ENCODE results near the gene PIGS.

The PIGS gene

DNA sequence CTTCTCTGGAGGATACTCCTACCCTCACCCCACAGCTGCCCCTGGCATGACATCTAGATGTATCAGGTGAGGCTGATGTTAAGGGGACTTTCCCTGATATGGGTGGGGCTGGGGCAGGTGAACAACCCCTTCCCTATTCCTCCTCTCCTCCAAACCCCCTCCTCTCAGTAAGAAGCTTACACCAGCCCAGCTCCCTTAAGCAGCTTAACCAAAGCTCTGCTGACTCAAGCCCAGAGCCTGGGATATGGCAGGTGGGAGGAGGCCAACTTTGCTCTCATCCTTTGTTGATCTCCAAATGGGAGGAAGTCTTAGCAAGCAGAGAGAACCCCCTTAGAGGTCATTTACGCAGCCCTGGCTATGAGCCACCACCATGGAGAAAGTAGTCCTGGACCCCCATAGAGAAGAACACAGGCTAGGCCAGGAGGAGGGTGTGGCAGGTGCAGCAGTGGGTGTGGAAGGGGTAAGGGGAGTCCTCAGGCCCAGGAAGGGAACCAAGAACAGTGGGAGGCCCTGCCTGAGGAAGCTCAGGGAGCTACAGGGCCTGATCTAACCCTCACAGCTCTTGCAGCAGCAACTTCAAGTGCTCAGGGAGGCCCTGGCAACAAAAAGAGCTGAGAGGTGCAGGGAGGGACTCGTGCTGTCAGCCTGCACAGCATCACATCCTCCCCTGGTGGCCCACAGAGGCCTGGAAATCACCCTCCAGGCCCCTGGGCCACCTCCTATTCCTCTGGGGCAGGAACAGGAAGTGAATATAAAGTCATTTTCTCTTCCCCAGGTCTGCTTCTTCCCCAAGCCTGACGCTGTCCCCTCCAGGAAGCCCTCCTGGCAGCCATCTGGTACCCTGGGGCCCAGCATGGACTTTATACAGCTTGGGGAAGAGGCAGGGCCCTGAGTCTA, 21.8 kb downstream of the PIGS start:
- DNase-seq, result peak; percentile 58

GRCh38 chr17:28548417-28549130, 22.8 kb downstream of the PIGS start:
- DNase-seq, result no peak

DNA sequence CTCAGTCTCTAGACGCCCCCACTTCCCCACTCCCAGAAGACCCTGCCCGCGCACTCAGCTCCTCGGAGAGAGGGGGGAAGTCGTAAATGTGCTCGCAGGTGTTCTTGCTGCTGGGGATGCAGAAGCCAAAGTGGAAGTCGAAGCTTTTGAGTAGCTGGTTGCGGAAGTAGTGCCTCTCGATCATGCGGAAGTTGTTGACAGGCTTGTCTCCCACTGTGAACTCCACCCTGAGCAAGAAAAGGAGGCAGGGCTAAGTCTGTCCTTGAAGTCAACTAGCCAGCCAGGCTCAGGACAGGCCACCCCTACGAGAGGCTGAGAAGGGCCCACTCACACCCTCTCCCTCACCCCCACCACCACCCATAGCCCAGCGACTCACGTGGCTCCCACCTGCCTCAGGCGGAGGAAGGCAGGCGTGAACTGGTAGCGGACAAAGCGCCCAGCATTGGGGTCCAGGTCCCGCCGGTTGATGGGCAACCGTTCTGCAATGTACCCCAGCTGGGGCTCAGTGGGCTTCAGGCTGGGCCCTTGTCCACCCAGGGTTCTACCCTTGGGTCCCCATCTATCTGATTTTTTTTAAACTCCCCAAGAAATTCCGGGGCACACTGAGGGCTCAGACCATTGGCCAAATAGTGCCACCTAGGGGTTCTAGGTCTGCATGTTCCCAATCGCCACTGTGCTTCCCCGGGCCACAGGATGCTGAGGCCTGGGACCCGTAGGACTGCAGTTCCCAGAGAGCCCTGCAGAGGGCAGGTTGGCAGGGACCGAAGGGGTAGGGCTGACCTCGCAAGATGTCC, 23.5 kb downstream of the PIGS start:
- DNase-seq, result peak; percentile 51

DNA sequence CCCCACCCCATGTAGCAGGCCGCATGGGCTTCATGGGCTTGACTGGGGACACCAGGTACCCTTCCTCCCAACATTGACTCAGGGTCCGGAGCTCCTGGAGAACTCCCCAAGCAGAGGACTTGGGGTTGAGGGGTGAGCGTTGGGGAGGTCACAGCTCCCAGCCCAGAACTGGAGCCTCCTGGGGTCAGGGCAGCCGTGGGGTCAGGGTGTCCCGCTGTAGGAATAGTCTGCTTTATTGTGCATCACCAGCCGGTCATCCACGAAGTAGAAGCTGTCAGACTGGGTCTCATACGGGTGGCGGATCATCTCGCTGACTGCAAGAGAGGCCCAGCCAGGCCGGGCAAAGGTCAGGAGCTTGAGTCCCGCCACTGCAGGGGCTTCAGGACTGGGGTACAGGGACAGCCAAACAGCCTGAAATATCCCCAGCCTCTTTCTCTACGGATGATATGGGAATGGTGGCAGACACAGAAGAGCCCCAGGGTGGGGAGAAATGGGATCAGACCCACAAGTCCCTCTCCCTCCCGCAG, 24.2 kb downstream of the PIGS start:
- no peak for DNase-seq

DNA sequence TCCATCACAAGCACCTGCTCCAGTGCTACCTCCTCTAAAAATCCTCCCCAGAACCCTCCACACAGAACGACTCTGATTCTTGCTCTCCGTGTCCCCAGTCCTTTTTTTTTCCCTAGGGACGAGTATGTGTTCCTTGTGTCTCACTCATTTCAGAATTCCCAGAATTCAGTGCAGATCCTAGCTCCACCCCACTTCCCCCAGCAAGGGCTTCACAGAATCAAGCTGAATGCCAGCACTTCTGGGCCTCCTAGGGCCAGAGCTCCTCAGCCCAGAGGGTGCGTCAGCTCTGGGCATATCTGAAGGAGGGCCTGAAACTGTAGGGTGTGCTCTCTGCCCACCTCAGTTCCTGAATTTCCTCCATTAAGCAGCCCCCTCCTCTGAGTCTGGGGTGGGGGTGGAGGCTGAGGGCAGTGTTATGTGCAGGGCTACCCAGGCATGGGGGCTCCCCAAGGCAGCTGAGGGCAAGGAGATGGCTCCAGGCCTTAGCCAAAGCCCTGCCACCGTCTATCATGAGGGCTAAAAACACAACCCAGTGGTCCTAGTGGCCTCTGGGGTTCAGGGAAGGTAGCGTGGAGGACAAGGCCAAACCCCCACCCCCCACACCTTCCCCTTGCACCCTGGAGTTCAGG, 25.4 kb downstream of the PIGS start:
- no peak for DNase-seq

DNA sequence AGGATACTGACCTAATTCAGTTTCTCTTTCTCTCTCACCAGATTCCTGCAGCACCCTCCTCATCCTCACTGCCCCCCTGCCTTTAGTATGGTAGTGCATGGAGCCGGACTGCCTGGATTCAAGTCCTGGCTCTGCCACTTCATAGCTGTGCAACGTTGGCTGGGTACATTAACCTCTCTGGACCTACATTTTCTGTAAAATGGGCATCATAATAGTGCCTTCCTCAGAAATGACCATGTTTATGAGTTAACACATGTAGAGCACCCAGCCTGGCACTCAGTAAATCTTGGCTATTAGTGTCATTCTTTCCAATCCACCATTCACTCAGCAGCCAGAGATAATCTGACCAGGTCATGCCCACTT, 26.2 kb downstream of the PIGS start:
- DNase-seq, result no peak

DNA sequence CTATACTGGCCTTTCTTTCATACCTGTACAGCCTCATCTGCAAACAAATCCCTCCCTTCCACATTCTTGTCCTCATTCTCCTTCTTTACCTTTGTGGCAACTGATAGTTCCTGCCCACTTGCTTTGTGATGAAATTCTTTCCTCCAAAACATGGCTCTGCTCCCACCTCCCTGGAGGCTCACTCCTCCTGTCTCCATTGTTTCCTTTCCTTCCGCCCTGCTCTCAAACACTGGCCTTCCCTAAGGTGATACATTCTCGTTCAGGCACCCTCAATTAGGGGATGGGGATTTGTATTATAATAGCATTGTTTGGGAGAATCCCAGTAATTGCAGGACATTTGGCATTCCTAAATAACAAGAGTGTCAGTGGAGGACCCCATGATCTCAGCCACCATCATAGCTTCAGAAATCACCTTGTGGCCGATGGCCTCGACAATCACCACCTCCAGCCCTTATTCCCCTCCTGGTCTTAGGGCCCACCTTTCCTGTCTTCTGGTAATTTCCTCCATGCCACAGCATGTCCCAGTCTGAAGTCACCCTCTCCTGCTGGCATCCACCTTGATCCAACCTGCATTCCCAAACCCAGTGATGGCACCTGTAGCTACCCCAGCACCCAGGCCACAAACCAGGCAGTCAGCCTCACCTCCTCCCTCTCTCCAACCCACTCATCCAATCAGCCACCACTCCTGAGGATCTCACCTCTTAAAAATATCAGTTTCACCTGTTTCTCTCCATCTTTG, 26.8 kb downstream of the PIGS start:
- DNase-seq, result no peak

DNA sequence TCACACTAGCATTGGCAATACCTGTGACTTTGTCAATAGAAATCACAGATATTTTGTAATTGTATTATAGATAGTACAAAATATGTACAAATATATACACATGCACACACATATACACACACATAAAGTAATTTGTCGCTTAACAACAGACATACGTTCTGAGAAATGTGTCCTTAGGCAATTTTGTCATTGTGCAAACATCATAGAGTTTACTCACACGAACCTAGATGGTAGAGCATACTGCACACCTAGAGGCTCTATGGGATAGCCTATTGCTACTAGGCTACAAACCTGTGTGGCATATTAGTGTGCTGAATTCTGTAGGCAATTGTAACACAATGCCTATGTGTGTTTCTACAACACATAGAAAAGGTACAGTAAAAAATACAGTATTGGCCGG, 29.9 kb downstream of the PIGS start:
- DNase-seq, result no peak

GRCh38 chr17:28540231-28540630, 31.1 kb downstream of the PIGS start:
- DNase-seq, result no peak

DNA sequence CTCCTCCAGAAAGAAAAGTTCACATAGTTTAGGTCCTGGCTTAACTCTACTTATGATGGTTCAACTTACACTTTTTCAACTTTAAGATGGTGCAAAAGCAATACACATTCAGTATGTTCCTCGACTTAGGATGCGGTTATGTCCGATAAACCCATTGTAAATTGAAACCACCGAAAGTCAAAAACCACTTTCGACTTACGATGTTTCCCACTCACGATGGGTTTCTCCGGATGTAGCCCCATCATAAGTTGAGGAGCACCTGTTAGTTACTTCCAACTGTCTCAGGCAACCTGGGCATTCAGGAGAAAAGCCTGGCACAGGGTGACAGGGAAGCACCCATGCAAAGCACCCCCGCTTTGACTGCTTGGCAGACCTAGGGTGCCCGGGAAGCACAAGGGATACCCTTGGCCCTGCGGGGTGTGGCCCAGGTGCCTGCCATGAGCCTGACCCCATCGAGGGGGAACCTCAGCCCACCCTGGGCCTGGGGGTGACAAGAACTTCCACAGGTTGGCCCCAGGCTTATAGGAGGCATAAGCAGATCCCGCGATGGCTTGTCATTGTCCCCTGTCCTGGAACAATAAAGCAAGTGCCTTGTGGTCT, 32.9 kb downstream of the PIGS start:
- DNase-seq, result no peak

GRCh38 chr17:28537219-28537610, 34.1 kb downstream of the PIGS start:
- no peak for DNase-seq

GRCh38 chr17:28536532-28537218, 34.6 kb downstream of the PIGS start:
- no peak for DNase-seq

GRCh38 chr17:28534740-28535375, 36.5 kb downstream of the PIGS start:
- DNase-seq, result no peak

- no peak for DNase-seq
These were observed 38.1 kb downstream of the PIGS start for GRCh38 chr17:28533091-28533807.

DNA sequence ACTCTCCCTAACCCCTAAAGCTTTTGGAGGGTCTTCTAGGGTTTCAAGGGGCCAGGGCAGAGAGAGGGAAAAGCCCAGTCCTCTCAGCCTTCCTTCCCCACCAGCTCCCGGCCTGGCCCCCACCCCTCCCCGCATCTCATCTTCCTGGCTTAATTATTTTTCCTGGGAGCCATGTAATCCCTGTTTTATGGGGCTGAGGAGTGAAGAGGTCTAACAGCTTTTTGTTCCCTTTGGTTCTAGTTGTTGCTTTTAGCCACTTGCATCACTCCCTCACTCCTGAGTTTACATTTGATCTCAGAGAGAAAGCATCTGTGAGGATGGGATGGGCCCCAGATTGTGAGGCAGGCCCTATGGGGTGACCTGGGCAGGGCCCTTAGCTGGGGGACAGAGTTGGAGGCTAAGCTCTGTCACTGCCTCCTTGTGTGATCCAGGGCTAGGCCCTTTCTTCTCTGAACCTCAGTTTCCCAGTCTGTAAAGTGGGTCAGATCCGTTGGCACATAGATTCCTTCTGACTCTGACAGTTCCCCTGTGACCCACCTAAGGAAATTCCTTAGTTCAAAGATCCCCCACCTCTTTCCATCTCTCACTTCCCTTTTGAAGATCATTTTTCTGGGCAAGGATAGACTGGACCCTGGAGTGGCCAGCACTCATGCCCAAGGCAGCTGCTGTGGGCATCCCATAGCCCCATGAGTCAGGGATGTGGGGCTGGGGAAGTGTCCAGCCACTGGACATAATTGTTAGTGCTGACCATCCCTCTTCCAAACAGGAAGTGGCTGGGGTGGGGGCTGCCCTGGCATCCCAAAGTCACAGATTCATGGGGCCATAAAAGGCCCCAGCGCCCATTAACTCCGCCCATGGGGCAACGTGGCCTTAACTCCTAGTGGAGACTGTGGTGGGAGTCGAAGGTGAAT, 39.0 kb downstream of the PIGS start:
- DNase-seq, result no peak

GRCh38 chr17:28530926-28531325, 40.4 kb downstream of the PIGS start:
- DNase-seq, result no peak

- no peak for DNase-seq
These were observed 41.1 kb downstream of the PIGS start for GRCh38 chr17:28530250-28530649.

GRCh38 chr17:28529013-28529400, 42.3 kb downstream of the PIGS start:
- DNase-seq, result no peak

Measured in activated CD4-positive, alpha-beta T cell treated with anti-CD3 and anti-CD28 coated beads, Interleukin-2, amount 50 U/mL, for 1 hour (primary cell).